ENCODE results near the gene ARRB2.

DNA sequence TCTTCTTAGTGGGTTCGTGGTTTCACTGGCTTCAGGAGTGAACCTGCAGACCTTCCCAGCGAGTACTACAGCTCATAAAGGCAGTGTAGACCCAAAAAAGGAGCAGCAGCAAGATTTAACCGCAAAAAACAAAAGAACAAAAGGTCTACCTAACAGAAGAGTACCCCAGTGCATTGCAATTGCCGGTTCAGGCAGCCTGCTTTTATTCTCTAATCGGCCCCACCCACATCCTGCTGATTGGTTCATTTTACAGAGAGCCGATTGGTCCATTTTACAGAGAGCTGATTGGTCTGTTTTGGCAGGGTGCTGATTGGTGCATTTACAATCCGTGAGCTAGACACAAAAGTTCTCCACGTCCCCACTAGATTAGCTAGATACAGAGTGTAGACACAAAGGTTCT lies 2.0 kb upstream of the ARRB2 start:
- TF ChIP-seq, protein P1, sequence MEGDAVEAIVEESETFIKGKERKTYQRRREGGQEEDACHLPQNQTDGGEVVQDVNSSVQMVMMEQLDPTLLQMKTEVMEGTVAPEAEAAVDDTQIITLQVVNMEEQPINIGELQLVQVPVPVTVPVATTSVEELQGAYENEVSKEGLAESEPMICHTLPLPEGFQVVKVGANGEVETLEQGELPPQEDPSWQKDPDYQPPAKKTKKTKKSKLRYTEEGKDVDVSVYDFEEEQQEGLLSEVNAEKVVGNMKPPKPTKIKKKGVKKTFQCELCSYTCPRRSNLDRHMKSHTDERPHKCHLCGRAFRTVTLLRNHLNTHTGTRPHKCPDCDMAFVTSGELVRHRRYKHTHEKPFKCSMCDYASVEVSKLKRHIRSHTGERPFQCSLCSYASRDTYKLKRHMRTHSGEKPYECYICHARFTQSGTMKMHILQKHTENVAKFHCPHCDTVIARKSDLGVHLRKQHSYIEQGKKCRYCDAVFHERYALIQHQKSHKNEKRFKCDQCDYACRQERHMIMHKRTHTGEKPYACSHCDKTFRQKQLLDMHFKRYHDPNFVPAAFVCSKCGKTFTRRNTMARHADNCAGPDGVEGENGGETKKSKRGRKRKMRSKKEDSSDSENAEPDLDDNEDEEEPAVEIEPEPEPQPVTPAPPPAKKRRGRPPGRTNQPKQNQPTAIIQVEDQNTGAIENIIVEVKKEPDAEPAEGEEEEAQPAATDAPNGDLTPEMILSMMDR (IDR thresholded peaks at IDR 0.05; ENCODE audit: extremely low read depth in 1 of 2, insufficient read depth in 1 of 2, low read depth in 1 of 2, low read length in 2 of 2) = no peak
- TF ChIP-seq GATA2 (IDR thresholded peaks at IDR 0.05; ENCODE audit: insufficient read depth, insufficient read length, low read depth, low read length) = no peak
- no peak for TF ChIP-seq POLR2AphosphoS5 (IDR thresholded peaks at IDR 0.05; ENCODE audit: insufficient read depth, low read depth, low read length)
- no peak for TF ChIP-seq MYC (IDR thresholded peaks at IDR 0.05; ENCODE audit: low read depth, low read length)

All from endothelial cell of umbilical vein (primary cell).